ENCODE results near the gene MSH3.
"Not testable (repeated sequence)": the region's sequence is repeated elsewhere in the genome, so short reads cannot be mapped to it uniquely, and the experiment has no call there.

Gene MSH3

DNA sequence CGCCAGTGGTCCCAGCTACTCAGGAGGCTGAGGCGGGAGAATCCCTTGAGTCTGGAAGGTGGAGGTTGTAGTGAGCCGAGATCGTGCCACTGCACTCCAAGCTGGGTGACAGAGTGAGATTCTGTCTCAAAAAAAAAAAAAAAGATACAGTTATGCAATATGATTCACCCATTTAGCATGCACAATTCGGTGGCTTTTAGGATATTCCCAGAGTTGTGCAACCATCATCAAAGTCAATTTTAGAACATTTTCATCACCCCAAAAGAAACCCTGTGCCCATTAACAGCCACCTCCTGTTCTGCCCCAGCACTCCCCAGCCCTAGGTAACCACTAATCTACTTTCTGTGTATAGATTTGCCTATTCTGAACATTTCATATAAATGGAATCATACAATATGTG, 4.7 kb downstream of the MSH3 start:
- DNase-seq: no peak

DNA sequence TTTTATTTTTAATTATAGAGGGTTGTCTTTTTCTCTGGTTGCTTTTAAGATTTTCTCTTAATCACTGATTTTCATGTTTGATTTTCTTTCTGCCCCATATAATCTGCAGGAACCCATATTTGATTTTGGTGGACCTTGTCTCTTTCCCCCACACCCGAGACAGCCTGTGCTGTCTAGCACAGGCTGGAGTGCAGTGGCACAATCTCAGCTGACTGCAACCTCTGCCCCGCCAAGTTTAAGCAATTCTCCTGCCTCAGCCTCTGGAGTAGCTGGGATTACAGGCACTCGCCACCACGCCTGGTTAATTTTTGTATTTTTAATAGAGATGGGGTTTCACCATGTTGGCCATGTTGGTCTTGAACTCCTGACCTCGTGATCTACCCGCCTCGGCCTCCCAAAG, 6.2 kb downstream of the MSH3 start:
- DNase-seq: not testable (repeated sequence)

DNA sequence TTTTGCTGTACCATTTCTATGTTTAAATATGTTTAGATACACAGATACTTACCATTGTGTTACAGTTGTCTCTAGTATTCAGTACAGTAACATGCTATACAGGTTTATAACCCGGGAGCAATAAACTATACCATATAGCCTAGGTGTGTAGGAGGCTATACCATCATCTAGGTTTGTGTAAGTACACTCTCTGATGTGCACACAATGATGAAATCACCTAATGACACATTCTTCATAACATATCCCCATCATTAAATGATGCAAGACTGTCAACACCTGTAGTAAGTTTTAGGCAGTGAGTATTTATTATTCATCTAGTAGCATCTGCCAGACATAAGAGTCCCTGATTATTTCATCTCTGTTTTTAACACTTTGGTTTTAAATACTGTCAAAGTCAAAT, 7.7 kb downstream of the MSH3 start:
- DNase-seq: no peak

DNA sequence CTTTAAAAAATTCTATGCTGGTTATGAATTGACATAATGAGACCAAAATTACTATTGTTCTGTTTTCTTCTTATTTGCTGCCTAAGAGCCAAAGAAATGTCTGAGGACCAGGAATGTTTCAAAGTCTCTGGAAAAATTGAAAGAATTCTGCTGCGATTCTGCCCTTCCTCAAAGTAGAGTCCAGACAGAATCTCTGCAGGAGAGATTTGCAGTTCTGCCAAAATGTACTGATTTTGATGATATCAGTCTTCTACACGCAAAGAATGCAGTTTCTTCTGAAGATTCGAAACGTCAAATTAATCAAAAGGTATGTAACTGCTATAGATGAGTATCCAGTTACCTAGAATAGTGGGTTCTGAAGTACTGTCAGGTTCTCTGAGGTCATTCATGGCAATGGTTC, 10.6 kb downstream of the MSH3 start:
- DNase-seq: no peak

DNA sequence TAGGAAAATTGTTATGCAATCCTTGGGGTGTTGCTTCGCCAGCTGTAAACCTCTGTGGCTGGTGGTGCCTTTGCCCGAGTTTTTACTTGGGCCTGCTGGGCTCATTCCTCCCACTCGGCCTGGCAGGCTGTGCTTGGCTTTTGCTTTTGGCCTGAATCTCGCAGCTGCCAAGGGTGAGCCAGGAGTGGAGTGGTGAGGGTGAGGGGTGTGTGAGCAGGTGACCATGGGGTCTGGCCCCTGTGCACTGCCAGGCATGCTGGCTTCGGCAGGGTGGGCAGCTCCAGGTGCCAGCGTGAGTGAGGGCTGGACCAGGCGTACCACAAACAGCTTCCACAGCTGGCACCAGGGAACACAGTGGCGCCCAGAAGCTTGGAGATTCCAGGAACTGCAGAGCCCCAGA, 12.9 kb downstream of the MSH3 start:
- DNase-seq: no peak

DNA sequence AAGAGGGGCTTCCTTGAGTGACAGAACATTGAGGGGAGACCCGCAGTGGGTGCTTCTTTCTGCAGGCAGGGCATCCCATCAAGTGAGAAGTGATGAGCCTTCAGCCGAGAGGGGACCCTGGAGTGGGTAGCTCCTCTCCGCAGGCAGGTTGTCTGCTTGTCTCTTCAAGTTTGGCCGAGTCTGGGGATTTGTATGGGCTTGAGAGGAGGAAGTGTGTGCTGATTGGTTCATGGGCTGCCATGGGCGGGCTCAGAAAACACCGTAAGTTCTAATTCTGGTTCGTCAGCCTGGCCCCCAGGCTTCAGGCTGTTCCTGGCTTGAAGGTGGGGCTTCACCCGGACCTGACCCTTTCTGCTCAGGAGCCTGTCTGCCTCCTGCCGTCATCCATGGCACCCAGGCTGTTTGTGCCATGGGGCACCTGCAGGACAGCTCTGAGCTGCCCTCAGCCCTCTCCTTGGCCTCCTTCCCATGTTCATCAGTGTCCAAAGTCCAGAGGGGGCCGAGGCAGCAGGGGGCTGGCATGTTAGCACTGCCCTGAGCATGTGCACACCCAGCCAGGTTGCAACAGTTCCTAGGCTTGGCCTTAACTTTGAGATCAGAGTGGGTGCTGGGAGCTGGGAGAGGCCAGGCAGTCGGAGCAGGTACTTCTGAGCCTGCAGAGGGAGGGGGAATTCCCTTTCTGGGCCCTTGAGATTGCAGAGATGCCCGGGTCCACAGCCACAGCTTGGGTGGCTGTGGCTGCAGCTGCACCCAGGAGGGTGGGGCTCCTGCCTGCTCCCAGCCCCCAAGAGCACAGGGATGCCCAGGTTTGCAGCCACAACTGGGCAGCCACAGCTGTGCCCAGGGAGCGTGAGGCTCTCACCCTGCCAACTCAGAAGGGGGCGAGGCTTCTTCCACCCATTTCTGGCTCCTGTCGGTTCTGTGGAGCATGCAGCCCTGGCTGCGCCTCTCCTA, 13.8 kb downstream of the MSH3 start:
- DNase-seq: no peak

DNA sequence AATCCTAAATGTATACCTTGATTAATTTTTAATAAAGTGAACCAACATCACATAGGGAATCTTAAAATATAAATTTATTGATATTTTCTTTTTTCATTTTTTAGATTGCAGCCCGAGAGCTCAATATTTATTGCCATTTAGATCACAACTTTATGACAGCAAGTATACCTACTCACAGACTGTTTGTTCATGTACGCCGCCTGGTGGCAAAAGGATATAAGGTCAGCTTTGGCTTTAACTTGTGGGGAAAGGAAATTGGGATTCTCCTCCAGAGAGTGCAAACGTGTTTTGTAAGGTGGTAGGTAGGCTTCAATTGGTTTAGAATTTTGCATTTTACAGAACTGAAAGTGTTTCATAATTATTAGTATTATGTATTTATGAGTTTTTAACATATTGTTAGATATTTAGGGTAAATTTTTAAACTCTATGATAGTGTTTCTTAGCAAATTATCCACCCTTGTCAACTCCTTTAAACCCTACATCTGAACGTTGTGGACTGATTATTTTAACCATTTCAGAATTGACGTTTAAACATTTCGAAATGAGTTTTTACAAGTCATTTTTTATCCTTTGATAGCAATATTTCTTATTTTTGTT, 17.8 kb downstream of the MSH3 start:
- DNase-seq: peak; percentile 63

DNA sequence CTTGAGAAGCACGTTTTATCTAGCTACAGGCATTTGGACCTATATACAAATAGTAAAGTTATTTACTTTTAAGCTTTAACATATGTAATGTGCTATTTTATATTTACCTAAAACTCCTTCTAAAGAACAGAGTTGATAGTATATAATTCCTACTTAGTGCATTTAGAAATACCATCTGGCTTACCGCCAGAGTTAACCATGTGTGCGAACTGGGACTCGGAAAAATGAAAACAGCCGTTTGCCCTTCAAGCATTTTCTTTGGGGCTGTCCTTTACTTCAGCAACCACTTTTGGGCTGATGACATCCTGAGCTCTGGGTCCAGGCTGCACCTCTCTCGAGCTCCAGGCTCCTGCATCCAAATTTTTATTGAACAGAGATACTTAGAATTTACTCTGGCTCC, 22.3 kb downstream of the MSH3 start:
- DNase-seq: no peak

DNA sequence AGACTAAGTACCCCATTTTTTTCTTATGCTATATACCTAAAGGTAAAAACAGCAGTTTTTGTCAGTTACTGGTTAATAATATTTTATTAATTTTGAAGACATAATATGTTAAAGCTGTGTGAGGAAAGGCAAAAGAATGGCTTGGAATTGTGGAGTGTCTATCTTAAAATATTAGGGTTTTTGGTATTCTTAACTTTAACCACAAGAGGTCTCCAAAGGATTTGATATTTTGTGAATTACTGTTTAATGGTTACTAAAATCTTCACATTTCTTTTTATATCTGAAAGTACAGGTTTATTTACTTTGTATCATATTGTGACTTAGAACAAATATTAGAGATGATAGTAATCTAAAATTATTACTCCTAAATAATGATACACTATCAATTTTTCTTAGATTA, 32.3 kb downstream of the MSH3 start:
- DNase-seq: no peak

DNA sequence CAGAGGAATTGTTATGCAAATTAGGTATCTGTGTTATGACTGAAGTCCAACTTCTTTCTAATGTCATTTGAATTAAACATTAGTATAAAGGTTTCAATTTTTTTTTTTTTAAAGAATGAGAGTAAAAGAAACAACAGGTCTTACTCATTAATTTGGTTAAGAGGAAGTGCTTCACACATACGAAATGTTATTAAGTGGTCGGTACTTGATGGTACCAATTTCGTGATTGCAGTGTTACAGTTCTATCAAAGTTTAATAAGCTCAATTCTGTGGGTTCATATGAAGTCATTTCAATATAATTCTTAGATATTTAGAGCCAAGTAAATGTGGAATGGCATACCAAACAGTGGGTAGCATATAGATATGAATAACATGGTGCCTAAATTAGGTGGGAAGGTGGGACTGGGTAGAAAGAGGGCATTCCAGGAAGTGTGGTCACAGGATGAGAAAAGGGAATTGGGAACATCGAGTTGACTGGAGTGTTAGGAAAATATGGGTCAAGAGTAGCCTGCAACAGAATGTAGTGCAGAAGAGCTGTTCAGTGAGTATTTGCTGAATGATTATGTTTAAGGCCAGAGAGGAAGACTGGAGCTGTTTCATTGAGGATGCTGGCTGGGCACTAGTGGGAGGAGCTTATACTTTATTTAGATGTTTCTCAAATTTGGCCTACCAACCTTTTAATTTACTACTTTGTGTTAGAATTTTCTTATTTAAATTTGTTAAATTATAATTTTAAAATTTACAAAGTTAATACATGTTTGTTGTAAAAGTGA, 34.4 kb downstream of the MSH3 start:
- no peak for DNase-seq

DNA sequence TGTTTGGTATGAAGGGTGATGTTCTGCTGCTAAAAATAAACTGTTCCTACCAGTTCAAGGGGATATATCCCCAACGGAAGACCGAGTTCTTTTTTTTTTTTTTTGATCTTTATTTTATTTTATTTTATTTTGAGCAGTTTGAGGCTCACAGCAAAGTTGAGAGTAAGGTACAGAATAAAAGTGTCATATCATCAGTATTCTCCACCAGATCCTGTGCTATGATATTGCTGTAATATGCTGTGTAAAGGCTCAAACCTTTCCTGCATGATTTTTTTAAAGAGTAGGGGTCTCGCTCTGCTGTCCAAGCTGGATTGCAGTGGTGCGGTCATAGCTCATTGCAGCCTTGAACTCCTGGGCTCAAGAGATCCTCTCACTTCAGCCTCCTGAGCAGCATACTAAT, 35.2 kb downstream of the MSH3 start:
- DNase-seq: no peak

DNA sequence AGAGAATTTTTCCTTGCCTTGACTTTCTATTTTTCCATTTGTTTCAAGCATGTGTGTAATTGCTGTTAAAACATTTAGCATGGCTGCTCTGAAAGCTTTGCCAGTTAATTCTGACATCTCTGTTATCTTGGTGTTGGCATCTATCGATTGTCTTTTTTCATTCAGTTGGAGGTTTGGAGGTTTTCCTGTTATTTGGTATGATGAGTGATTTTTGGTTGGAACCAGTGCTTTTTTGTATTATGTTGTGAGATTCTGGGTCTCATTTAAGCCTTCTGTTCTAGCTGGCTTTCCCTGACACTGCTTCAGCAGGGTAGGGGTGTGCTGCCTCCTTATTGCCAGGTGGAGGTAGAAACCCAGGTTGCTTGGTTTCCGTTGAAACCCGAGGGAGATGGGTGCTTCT, 41.2 kb downstream of the MSH3 start:
- no peak for DNase-seq

DNA sequence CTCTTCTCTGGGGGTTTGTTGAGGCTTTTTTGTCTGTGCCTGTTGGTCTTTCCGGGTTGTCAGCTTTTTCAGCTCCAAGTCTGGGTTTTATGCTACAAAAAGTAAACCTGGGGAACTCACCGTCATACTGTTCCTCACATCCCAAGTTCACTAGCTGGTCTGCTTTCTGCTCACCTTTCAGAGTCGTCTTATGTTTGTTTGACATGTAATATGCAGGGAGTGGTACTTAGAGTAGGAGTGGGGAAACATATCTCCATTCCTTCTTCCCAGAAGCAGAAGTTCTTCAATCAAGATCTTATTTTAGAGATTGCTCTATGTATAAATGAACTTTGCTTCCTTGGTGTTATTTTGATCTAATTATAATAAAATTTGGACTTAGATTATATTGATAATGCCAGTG, 42.0 kb downstream of the MSH3 start:
- no peak for DNase-seq

DNA sequence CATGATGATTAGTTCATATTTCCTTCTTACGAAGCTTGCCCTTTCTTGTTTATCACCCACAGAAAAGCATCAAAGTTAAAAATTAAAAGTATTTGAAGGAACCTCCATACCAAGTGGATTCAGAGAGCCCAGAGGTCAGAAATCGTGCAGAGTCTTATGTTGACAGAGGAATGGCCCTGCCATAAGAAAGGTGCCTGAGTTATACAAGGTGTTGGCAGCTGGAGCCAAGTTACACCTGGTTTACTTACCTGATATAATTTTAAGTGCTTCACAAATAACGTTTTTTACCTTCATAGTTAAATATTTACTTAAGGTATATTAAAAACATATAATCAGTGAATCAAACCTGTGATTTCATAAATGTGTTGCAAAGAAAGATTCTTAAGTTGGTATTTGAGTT, 42.6 kb downstream of the MSH3 start:
- DNase-seq: no peak

DNA sequence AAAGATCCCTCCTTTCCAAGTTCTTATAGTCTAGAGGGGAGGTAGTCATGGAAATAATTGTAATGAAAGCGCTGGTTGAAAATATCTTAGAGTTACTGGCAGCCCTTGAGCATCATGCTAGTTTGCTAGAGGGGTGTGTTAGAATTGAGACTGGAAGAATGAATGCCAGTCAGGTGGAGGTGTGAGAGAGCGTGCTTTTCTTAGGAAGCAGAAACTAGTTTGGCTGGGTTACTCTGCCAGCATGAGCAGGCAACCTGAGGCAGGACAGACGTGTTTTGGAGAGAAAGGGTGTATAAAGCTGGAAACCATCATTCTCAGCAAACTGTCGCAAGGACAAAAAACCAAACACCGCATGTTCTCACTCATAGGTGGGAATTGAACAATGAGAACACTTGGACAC, 43.9 kb downstream of the MSH3 start:
- no peak for DNase-seq

DNA sequence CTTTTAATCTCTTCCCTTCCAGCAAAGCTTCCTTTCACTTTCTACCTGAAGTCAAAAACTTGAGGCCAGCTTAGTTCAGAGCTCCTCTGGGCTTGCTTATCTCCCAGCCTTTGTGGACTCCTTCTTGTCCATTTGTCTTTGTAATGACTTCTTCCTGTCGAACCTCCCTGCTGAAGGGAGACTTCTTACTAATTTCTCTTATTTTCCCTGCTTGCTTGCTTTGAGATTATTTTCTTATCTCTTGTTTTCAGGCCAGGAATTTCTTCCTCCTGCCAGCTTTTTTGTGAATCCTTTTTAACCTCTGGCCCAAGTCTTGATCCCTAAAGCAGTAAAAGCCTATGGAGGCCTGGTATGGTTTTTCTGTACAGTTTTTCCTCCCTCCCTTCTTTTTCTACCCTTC, 47.1 kb downstream of the MSH3 start:
- DNase-seq: no peak

DNA sequence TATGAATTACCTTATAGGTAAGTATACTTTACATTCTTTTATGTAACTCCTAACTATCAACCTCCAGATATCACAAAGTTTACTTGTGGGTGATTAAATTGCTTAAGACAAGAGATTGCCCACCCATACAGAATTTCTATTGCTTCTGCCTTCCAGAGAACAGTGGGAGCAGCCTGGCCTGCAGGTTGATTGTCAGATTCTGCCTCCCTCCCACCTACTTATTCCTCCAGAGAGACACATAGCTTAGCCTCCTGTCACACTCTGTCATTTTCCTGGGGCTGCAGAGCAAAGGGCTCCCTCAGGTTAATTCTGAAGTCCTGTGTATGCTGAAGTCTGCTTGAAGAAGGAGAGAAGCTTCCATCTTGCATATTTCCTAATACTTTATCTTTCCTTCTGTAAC, 48.8 kb downstream of the MSH3 start:
- no peak for DNase-seq

DNA sequence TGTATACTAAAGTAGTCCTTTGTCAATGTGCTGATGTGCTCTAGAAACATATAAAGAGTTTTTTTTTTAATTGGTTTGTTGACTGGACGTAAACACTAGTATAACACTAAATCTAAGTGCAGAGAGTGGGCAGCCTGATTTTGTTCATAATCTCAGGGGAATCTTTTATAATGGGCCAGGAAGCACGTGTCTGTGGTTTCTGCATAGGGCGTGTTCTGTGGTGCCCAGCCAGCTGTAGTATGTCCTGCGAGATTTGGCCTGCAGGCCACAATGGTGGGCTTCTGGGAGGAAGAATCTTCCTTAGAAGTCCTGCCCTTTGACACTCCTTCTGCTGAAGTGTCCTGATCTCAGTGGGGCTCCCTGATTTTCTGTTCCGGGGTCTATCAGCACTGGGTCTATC, 49.3 kb downstream of the MSH3 start:
- DNase-seq: no peak

DNA sequence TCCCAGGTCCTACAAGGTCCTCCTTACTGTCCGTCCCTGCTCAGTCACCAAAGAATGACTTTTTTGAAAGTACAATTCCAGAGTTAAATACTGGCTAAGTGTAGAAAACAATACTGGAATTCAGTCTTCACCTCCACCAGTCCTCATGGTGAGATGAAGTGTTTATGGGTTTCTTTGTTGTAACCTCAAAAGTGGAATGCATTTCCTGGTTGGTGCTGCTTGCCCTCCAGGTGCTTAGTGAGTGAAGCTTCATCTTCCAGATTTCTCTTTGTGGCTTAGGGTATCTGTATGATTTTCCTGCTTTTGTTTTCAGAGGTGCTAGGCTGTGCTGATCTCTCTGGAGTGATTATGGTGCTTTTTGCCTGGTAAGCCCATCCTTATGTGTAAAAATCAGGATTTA, 49.8 kb downstream of the MSH3 start:
- DNase-seq: no peak

DNA sequence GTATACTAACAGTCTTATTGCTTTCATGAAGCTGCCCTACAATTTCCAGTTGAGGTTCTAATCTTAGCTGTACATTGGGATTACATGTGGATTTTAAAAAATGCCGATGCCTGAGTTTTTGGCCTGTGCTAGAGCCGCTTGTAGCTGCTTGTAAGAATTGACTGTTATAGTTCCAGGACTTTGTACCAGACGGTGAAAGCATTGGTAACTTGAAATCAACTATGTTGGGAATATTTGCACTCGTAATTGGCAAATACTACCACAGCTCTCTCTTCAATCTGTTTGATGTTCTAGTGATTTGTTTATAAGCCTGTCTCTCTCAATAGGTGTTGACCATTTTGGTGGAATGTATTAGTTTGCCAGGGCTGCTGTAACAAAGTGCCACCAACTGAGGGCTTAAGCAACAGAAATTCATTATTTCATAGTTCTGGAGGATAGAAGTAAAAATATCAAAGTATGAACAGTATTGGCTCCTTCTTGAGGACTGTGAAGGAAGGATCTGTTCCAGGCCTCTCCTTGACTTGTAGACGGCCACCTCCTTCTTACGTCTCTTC, 50.8 kb downstream of the MSH3 start:
- no peak for DNase-seq

DNA sequence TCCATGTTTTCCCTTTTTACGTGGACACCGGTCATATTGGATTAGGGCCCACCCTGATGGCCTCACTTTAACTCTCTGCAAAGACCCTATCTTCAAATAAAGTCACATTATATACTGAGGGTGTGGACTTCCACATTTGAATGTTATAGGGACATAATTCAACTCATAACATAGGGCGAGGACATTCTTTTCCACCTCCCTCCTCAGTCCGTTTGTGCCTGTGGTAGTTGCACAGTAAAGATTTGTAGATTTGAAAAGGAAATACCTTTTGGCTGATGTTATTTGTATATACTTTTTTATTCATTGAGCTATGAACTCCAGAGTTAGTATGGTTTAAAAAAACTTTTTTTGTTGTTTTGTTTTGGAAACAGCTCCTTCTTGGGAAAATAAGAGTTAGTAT, 51.3 kb downstream of the MSH3 start:
- DNase-seq: no peak

DNA sequence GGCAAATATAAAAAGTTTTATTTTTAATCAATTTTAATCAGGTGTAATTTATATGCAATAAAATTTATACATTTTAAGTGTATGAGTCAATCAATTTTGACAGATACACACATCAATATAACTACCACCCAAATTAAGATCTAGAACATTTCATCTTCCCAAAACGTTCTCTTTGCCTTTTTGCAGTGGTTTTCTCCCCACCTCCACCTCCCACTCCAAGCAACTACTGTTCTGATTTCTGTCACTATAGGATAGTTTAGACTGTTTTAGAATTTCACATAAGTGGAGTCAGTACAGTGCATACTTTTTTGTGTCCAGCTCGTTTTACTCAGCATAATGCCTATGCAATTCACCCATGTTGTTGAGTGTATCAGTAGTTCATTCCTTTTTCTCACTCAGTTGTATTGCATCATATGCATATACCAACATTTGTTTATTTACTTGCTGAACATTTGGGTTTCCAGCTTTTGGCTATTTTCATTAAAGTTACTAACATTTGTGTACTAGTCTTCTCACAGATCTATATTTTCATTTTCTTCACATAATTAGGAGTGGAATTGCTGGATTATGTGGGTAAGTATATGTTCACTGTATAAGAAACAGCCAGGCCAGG, 52.5 kb downstream of the MSH3 start:
- DNase-seq: no peak

DNA sequence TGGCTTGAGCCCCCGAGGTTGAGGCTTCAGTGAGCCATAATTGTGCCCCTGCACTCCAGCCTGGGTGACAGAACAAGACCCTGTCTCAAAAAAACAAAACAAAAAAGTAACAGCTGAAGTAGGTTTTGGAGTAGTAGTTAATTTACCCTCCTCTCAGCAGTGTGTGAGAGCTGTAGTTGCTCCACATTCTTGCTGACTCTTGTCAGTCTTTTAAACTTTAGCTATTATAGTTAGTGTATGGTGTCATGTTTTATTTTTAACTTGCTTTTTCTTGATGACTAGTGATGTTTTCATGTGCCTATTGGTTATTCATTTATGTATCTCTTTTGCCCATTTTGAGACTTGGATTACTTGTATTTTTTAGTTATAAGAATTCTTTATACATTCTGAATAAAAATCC, 53.2 kb downstream of the MSH3 start:
- DNase-seq: no peak

All from activated CD4-positive, alpha-beta T cell treated with anti-CD3 and anti-CD28 coated beads, Interleukin-2, amount 50 U/mL, for 1 hour (primary cell).